Neural crest cell (in vitro differentiated cells): ENCODE results near the gene PIGQ. TPM values are rescaled to one million over a fixed set of nuclear protein-coding genes. Genes with fewer than 3 reads are reported as not detected.

Source experiments
- DNase-seq: peaks from one replicate; pipeline ENCODE4 v3.0.0; 2021; ENCODE audit warnings: low read depth, mixed read lengths, low spot score
- H3K27ac Mint-ChIP-seq: one replicate; pipeline ENCODE4 v1.8.0; 2021; ENCODE audit warnings: mild to moderate bottlenecking, mixed read lengths; ENCODE audit not compliant: unreplicated experiment
- H3K27me3 Mint-ChIP-seq: 2 replicates; pipeline ENCODE4 v1.8.0; 2021; ENCODE audit warnings: low read depth, mild to moderate bottlenecking, mixed read lengths
- H3K36me3 Mint-ChIP-seq: 2 replicates; pipeline ENCODE4 v1.8.0; 2021; ENCODE audit warnings: low read depth, mild to moderate bottlenecking, mixed read lengths
- H3K4me1 Mint-ChIP-seq: 2 replicates; pipeline ENCODE4 v1.8.0; 2021; ENCODE audit warnings: mixed read lengths
- H3K4me3 Mint-ChIP-seq: one replicate; pipeline ENCODE4 v1.8.0; 2021; ENCODE audit warnings: mild to moderate bottlenecking, mixed read lengths
- H3K9me3 Mint-ChIP-seq: 2 replicates; pipeline ENCODE4 v1.8.0; 2021; ENCODE audit warnings: mixed read lengths
- CTCF ChIP-seq: fragments of 200-600 bp; sonication (generic); conservative IDR thresholded peaks from 2 replicates; pipeline ENCODE4 v1.5.0; 2021; ENCODE audit warnings: antibody characterized with exemption, mild to moderate bottlenecking
- total RNA-seq: library from RNA; stranded (reverse); gene quantifications from 2 replicates; pipeline ENCODE4 v1.2.1, GENCODE V29; 2021

The PIGQ gene
- total RNA-seq, 1 donor from 2014 or later: 91.7 TPM

- H3K27ac Mint-ChIP-seq: peak overlapping the region; percentile 35
- H3K4me3 Mint-ChIP-seq: peak overlapping the region; percentile 57
- peaks cover 15% of the 10 kb centered on the region for H3K4me1 Mint-ChIP-seq
- no peak for DNase-seq
- no peaks in the 10 kb centered on the region for H3K9me3 Mint-ChIP-seq
- no peaks in the 10 kb centered on the region for H3K27me3 Mint-ChIP-seq
- H3K36me3 Mint-ChIP-seq: no peaks in the 10 kb centered on the region
- no peak for TF ChIP-seq CTCF
Measured at GRCh38 chr16:621526-622105, 51.8 kb downstream of the PIGQ start.

- Mint-ChIP-seq H3K36me3 (no peaks in the 10 kb centered on the region), H3K4me3 (no peak overlapping the region), H3K27me3 (no peaks in the 10 kb centered on the region), H3K27ac (no peak overlapping the region), H3K4me1 (peaks cover 15% of the 10 kb centered on the region), H3K9me3 (no peaks in the 10 kb centered on the region)
- no peak for DNase-seq
- no peak for TF ChIP-seq CTCF
Measured at GRCh38 chr16:622920-623280, 53.1 kb downstream of the PIGQ start.

GRCh38 chr16:624526-625070 is 54.8 kb downstream of the PIGQ start:
- Mint-ChIP-seq H3K36me3 (peaks cover 3% of the 10 kb centered on the region), H3K9me3 (no peaks in the 10 kb centered on the region), H3K4me1 (peaks cover 24% of the 10 kb centered on the region), H3K27ac (no peak overlapping the region), H3K27me3 (no peaks in the 10 kb centered on the region), H3K4me3 (no peak overlapping the region)
- no peak for DNase-seq
- TF ChIP-seq CTCF: no peak

- H3K4me3 Mint-ChIP-seq: no peak overlapping the region
- peaks cover 30% of the 10 kb centered on the region for H3K4me1 Mint-ChIP-seq
- H3K36me3 Mint-ChIP-seq: peaks cover 3% of the 10 kb centered on the region
- TF ChIP-seq CTCF: no peak
- H3K27me3 Mint-ChIP-seq: peaks cover 2% of the 10 kb centered on the region
- no peak for DNase-seq
- H3K9me3 Mint-ChIP-seq: no peaks in the 10 kb centered on the region
- H3K27ac Mint-ChIP-seq: no peak overlapping the region
Measured at GRCh38 chr16:625117-625976, 55.6 kb downstream of the PIGQ start.

GRCh38 chr16:625977-626765 is 56.4 kb downstream of the PIGQ start:
- H3K9me3 Mint-ChIP-seq: no peaks in the 10 kb centered on the region
- no peak overlapping the region for H3K27ac Mint-ChIP-seq
- H3K4me1 Mint-ChIP-seq: peaks cover 30% of the 10 kb centered on the region
- DNase-seq: no peak
- peaks cover 3% of the 10 kb centered on the region for H3K36me3 Mint-ChIP-seq
- H3K4me3 Mint-ChIP-seq: peak overlapping the region; percentile 54
- TF ChIP-seq CTCF: no peak
- peaks cover 2% of the 10 kb centered on the region for H3K27me3 Mint-ChIP-seq
